Activated naive CD8-positive, alpha-beta T cell treated with anti-CD3 and anti-CD28 coated beads for 36 hours (primary cell): ENCODE results near the gene NRIP2. TPM values are rescaled to one million over a fixed set of nuclear protein-coding genes. Genes with fewer than 3 reads are reported as not detected.

Experiments used
- DNase-seq: peaks from one replicate; pipeline ENCODE4 v3.0.0; 2021
- H3K27ac Mint-ChIP-seq: one replicate; pipeline ENCODE4 v1.8.0; 2022; ENCODE audit warnings: mild to moderate bottlenecking, moderate library complexity, mixed read lengths
- H3K27me3 Mint-ChIP-seq: one replicate; pipeline ENCODE4 v1.8.0; 2022; ENCODE audit warnings: mild to moderate bottlenecking, mixed read lengths
- H3K36me3 Mint-ChIP-seq: one replicate; pipeline ENCODE4 v1.8.0; 2021; ENCODE audit warnings: mild to moderate bottlenecking, mixed read lengths
- H3K4me1 Mint-ChIP-seq: one replicate; pipeline ENCODE4 v1.8.0; 2021; ENCODE audit warnings: mixed read lengths
- H3K4me3 Mint-ChIP-seq: one replicate; pipeline ENCODE4 v1.8.0; 2022; ENCODE audit warnings: mild to moderate bottlenecking, moderate library complexity, mixed read lengths
- H3K9me3 Mint-ChIP-seq: one replicate; pipeline ENCODE4 v1.8.0; 2022; ENCODE audit warnings: mixed read lengths
- total RNA-seq, 2 experiments: library from RNA; stranded (reverse); gene quantifications; one replicate each; pipeline ENCODE4 v1.2.3, GENCODE V29; 2021

NRIP2 gene
- total RNA-seq, 2 experiments from 2014 or later, result not detected

GRCh38 chr12:2829275-2829674 lies 5.6 kb downstream of the NRIP2 start:
- Mint-ChIP-seq H3K27me3 (no peaks in the 10 kb centered on the region), H3K9me3 (no peaks in the 10 kb centered on the region), H3K4me3 (no peak overlapping the region), H3K36me3 (peaks cover 8% of the 10 kb centered on the region), H3K27ac (no peak overlapping the region), H3K4me1 (peaks cover 8% of the 10 kb centered on the region)
- no peak for DNase-seq

DNA sequence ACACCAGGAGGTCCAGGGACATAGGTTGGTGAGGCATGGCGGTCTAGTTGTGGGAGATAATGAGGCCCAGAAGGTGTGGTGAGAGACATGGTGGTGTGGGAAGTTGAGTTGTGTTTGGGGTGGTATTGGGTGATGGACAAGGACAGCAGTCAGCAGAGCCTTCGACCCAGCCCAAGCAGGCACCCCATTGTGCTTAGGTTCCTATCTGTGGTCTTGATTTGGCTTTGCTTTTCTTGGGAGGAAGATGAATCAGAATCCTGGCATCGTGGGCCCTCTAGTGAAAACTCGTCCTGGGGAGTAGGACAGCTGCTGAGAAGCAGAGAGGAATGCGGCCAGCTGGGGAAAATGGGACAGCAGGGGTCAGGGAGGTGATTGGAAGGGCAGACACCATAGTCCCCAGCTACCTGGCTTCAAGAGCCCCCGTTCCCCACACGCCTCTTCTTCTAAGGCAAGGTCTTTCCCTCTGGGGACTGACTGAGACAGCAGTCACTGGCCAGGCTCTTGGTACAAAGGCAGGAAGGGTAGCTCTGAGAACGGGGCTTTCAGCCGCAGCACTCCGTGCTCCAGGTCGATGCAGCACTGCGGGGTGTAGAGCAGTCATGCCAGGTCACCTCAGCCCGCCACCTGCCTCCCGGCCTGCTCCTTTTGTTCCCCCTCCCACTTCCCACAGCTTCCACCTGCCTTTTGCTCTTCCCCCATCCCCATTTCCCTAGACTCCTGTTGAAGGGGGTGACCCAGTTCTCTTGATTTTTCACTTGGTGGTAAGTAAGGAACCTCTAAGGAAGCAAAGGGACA lies 7.9 kb downstream of the NRIP2 start:
- H3K4me1 Mint-ChIP-seq, result peaks cover 5% of the 10 kb centered on the region
- H3K36me3 Mint-ChIP-seq, result peaks cover 10% of the 10 kb centered on the region
- no peak for DNase-seq
- H3K27ac Mint-ChIP-seq, result no peak overlapping the region
- H3K27me3 Mint-ChIP-seq, result no peaks in the 10 kb centered on the region
- H3K4me3 Mint-ChIP-seq, result no peak overlapping the region
- H3K9me3 Mint-ChIP-seq, result no peaks in the 10 kb centered on the region

DNA sequence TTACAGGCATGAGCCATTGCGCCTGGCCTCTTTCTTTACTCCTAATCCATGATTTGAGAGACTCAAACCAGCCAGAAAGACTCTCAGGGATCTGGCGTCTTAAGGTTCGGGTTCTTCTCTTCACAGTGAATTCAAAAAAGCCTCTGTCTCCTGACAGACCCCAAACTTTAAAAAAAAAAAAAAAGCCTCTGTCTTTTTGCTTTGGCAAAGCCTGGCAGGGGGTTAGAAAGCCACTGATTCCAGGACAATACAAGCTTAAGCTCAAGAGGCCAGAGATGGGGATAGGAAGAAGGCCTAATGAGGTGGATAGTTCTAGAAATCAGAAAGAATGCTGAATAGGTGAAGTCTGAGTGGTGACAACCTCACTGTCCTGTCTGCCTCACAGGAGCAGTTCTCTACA lies 8.8 kb downstream of the NRIP2 start:
- Mint-ChIP-seq H3K4me1 (peaks cover 5% of the 10 kb centered on the region), H3K4me3 (no peak overlapping the region), H3K27me3 (no peaks in the 10 kb centered on the region), H3K9me3 (no peaks in the 10 kb centered on the region), H3K36me3 (peaks cover 10% of the 10 kb centered on the region), H3K27ac (no peak overlapping the region)
- DNase-seq, result no peak

GRCh38 chr12:2825132-2825531 lies 9.7 kb downstream of the NRIP2 start:
- DNase-seq, result no peak
- H3K4me3 Mint-ChIP-seq, result no peak overlapping the region
- no peaks in the 10 kb centered on the region for H3K9me3 Mint-ChIP-seq
- peaks cover 5% of the 10 kb centered on the region for H3K4me1 Mint-ChIP-seq
- H3K27me3 Mint-ChIP-seq, result no peaks in the 10 kb centered on the region
- H3K27ac Mint-ChIP-seq, result no peak overlapping the region
- peaks cover 8% of the 10 kb centered on the region for H3K36me3 Mint-ChIP-seq

GRCh38 chr12:2824541-2824940 lies 10.3 kb downstream of the NRIP2 start:
- peaks cover 5% of the 10 kb centered on the region for H3K4me1 Mint-ChIP-seq
- H3K27ac Mint-ChIP-seq, result no peak overlapping the region
- no peaks in the 10 kb centered on the region for H3K9me3 Mint-ChIP-seq
- H3K27me3 Mint-ChIP-seq, result no peaks in the 10 kb centered on the region
- peaks cover 10% of the 10 kb centered on the region for H3K36me3 Mint-ChIP-seq
- no peak overlapping the region for H3K4me3 Mint-ChIP-seq
- no peak for DNase-seq

DNA sequence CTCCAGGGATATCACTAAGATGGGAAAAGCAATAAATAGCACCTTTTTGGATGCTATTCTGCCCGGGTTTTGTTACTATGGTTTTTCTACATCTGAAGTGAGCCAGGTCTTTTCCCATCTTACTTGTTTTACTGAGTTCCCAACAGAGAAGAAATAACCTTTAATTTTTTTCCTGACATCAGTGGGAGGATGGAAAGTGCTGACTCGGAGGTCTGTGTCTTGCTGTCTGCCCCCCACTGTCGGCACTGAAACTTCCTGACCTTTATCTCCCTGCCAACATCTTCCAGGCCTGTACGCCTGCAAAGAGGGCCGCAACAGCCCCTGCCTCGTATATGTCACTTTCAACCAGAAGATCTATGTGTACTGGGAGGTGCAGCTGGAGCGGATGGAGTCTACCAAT lies 11.4 kb downstream of the NRIP2 start:
- Mint-ChIP-seq H3K27ac (no peak overlapping the region), H3K4me3 (no peak overlapping the region), H3K4me1 (peaks cover 5% of the 10 kb centered on the region), H3K9me3 (no peaks in the 10 kb centered on the region), H3K27me3 (no peaks in the 10 kb centered on the region), H3K36me3 (peaks cover 10% of the 10 kb centered on the region)
- DNase-seq, result no peak

DNA sequence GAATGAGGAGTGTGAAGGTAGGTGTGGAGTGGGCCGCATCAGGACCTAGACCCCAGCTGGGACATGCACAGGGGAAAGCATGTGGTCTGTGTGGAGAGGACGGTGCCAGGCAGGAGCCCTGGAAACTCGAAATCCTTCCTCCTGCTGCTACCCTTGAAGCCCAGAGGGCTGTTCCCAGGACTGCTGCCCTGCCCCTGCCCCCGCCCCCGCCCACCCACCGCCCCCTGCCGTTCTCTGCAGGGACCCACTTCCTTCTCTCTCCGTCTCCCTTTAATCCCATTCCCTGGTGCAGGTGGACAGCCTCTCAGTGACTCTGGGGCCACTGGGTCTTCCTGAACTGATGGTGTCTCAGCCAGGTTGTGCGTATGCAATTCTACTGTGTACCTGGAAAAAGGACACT lies 14.4 kb downstream of the NRIP2 start:
- Mint-ChIP-seq H3K4me1 (peaks cover 12% of the 10 kb centered on the region), H3K4me3 (no peak overlapping the region), H3K27me3 (no peaks in the 10 kb centered on the region), H3K36me3 (peaks cover 18% of the 10 kb centered on the region), H3K9me3 (peaks cover under 1% of the 10 kb centered on the region), H3K27ac (no peak overlapping the region)
- DNase-seq, result no peak

- Mint-ChIP-seq H3K4me1 (peaks cover 17% of the 10 kb centered on the region), H3K4me3 (no peak overlapping the region), H3K36me3 (peaks cover 22% of the 10 kb centered on the region), H3K9me3 (peaks cover 1% of the 10 kb centered on the region), H3K27ac (no peak overlapping the region), H3K27me3 (no peaks in the 10 kb centered on the region)
- no peak for DNase-seq
These were observed 15.0 kb downstream of the NRIP2 start for GRCh38 chr12:2819810-2820209.

GRCh38 chr12:2813214-2814185 lies 21.3 kb downstream of the NRIP2 start:
- Mint-ChIP-seq H3K27ac (peak overlapping the region; percentile 100), H3K27me3 (no peaks in the 10 kb centered on the region), H3K4me1 (peaks cover 26% of the 10 kb centered on the region), H3K9me3 (peaks cover 1% of the 10 kb centered on the region), H3K36me3 (peaks cover 17% of the 10 kb centered on the region), H3K4me3 (peak overlapping the region; percentile 98)
- DNase-seq, result peak; percentile 53

GRCh38 chr12:2812290-2813213 lies 22.3 kb downstream of the NRIP2 start, which contains the start of gene ITFG2:
TSS of gene ITFG2 (plus strand) at chr12:2812668. CDS start at chr12:2812761, 93 bp downstream.
- Mint-ChIP-seq H3K9me3 (peaks cover 1% of the 10 kb centered on the region), H3K4me1 (peaks cover 26% of the 10 kb centered on the region), H3K27ac (peak within 1 kb of the TSS; percentile 100), H3K4me3 (peak within 1 kb of the TSS; percentile 98), H3K36me3 (peaks cover 14% of the 10 kb centered on the region), H3K27me3 (no peaks in the 10 kb centered on the region)
- DNase-seq, result peak; percentile 96

DNA sequence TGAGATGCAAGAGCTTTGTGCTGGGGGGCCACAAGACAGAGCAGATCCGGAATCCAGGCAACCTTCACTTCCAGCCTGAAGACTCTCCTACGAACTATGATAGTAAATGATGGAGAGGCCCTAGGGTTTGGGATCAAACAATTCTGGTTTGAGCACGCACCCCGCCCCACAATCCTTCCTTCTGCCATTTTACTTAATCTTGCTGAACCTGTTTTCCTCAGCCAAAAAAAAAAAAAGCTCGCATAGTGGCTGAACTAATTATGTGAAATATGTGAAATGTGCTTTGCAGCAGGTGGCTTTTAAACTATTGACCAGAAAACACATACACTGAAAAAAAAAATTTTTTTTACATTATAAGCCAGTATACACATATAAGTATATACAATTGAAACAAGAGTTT lies 23.0 kb downstream of the NRIP2 start:
- H3K4me1 Mint-ChIP-seq, result peaks cover 23% of the 10 kb centered on the region
- H3K9me3 Mint-ChIP-seq, result peaks cover 1% of the 10 kb centered on the region
- peak overlapping the region; percentile 48 for H3K4me3 Mint-ChIP-seq
- H3K27me3 Mint-ChIP-seq, result no peaks in the 10 kb centered on the region
- H3K27ac Mint-ChIP-seq, result peak overlapping the region; percentile 100
- H3K36me3 Mint-ChIP-seq, result peaks cover 12% of the 10 kb centered on the region
- DNase-seq, result no peak

GRCh38 chr12:2806700-2807099 lies 28.1 kb downstream of the NRIP2 start:
- no peak for DNase-seq
- H3K9me3 Mint-ChIP-seq, result no peaks in the 10 kb centered on the region
- no peaks in the 10 kb centered on the region for H3K27me3 Mint-ChIP-seq
- no peak overlapping the region for H3K4me3 Mint-ChIP-seq
- peaks cover 20% of the 10 kb centered on the region for H3K36me3 Mint-ChIP-seq
- no peak overlapping the region for H3K27ac Mint-ChIP-seq
- peaks cover 3% of the 10 kb centered on the region for H3K4me1 Mint-ChIP-seq

DNA sequence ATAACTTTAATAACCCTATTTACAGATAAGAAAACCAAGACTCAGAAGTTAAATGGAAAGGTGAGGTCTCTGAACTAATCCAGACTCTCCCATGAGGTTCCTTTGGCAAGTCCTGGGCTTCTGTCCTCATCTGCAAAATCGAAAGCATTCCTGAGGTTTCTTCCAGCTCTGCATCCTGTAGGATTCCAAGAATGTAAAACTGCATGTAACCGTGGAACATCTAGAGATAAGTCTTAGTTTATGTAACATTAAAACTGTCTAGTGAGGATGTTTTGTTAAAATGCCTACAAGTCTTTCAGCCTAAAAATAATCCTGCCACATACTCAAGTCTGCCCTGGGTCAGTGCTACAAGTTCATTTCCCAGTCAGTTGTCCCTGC lies 29.7 kb downstream of the NRIP2 start:
- H3K36me3 Mint-ChIP-seq, result peaks cover 29% of the 10 kb centered on the region
- no peak overlapping the region for H3K27ac Mint-ChIP-seq
- peaks cover 3% of the 10 kb centered on the region for H3K4me1 Mint-ChIP-seq
- no peak for DNase-seq
- H3K9me3 Mint-ChIP-seq, result no peaks in the 10 kb centered on the region
- no peak overlapping the region for H3K4me3 Mint-ChIP-seq
- no peaks in the 10 kb centered on the region for H3K27me3 Mint-ChIP-seq

DNA sequence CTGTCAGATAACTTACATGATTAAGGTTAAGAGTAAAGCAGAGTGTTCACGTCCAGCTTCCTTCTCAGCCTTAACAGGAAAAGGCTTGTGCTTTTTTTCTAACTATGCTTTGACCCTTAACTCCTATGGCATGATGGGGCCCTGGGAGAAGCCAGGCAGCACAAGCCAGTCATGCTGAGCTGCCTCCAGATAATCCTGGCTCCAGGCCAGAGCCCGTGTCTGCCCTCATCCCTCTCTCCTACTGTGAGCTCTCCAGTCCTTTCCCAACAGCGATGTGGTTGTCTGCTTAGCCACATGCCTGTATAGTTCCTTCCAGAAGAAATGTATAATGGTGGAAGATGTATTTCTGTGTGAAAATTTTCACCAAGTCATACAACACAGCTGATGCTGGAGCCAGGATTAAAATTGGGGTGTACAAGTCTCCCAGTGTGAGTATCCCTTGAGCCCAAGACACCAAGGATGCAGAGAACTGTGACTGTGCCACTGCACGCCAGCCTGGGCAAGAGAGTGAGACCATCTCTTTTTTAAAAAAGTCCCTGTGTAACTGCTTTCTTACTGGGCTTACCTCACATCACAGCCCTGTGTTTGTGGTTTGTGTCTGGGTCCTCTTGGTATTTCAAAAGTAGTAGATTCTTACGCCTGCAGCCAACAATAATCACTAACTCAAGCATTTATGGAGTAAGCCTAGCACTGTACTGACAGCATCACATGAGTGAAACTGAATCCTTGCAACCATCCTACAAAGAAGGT lies 30.3 kb downstream of the NRIP2 start:
- Mint-ChIP-seq H3K27me3 (no peaks in the 10 kb centered on the region), H3K9me3 (no peaks in the 10 kb centered on the region), H3K4me3 (no peak overlapping the region), H3K4me1 (peaks cover 4% of the 10 kb centered on the region), H3K36me3 (peaks cover 33% of the 10 kb centered on the region), H3K27ac (peak overlapping the region; percentile 64)
- no peak for DNase-seq
